SK-N-SH treated with all-trans-retinoic acid at 6 μM for 48 hours (cell line): ENCODE results near the gene CD40LG.

Experiments
- ATAC-seq: fragments of 200-7000 bp; cut with Tn5 transposase; 3 replicates; pipeline ENCODE4 v1.9.1; 2020; ENCODE audit warnings: mild to moderate bottlenecking, moderate library complexity
- ARNTL ChIP-seq: fragments of 450-650 bp; formaldehyde crosslinking; IDR thresholded peaks from 2 replicates; pipeline ENCODE4 v1.5.0; 2020; ENCODE audit warnings: low read depth, mild to moderate bottlenecking, moderate library complexity, borderline replicate concordance
- BACH2 ChIP-seq: fragments of 250-450 bp; sonication (Bioruptor Pico); IDR thresholded peaks from 2 replicates; pipeline ENCODE4 v1.9.0; 2021; ENCODE audit warnings: mild to moderate bottlenecking, borderline replicate concordance
- CSDC2 ChIP-seq: fragments of 250-450 bp; sonication (Bioruptor Pico); IDR thresholded peaks from 2 replicates; pipeline ENCODE4 v1.5.0; 2020; ENCODE audit warnings: mild to moderate bottlenecking, moderate library complexity
- ISL1 ChIP-seq: fragments of 250-450 bp; sonication (Bioruptor Pico); IDR thresholded peaks from 2 replicates; pipeline ENCODE4 v2.1.2; 2022; ENCODE audit warnings: mild to moderate bottlenecking, moderate library complexity
- OSR1 ChIP-seq: fragments of 250-450 bp; sonication (Bioruptor Pico); IDR thresholded peaks from 2 replicates; pipeline ENCODE4 v1.8.0; 2022; ENCODE audit warnings: moderate library complexity, mild to moderate bottlenecking, inconsistent platforms
- PPARA ChIP-seq: fragments of 250-450 bp; sonication (Bioruptor Pico); IDR thresholded peaks from 2 replicates; pipeline ENCODE4 v1.5.0; 2020; ENCODE audit warnings: mild to moderate bottlenecking, borderline replicate concordance
- RARB ChIP-seq: fragments of 250-450 bp; sonication (Bioruptor Pico); IDR thresholded peaks from 2 replicates; pipeline ENCODE4 v1.8.0; 2021; ENCODE audit warnings: mild to moderate bottlenecking, moderate library complexity
- SNAI2 ChIP-seq: fragments of 250-450 bp; sonication (Bioruptor Pico); IDR thresholded peaks from 2 replicates; pipeline ENCODE4 v1.5.0; 2020; ENCODE audit warnings: mild to moderate bottlenecking, moderate library complexity
- TCF4 ChIP-seq: fragments of 250-450 bp; sonication (Bioruptor Pico); IDR thresholded peaks from 2 replicates; pipeline ENCODE4 v1.8.0; 2021; ENCODE audit warnings: mild to moderate bottlenecking, moderate library complexity, borderline replicate concordance
- TOX ChIP-seq: fragments of 250-450 bp; sonication (Bioruptor Pico); IDR thresholded peaks from 2 replicates; pipeline ENCODE4 v1.8.0; 2021; ENCODE audit warnings: mild to moderate bottlenecking, moderate library complexity, borderline replicate concordance
- ZC3H10 ChIP-seq: fragments of 250-450 bp; sonication (Bioruptor Pico); IDR thresholded peaks from 2 replicates; pipeline ENCODE4 v1.5.1; 2021; ENCODE audit warnings: mild to moderate bottlenecking, moderate library complexity
- ZFP3 ChIP-seq: fragments of 250-450 bp; sonication (Bioruptor Pico); IDR thresholded peaks from 2 replicates; pipeline ENCODE4 v1.5.0; 2020; ENCODE audit warnings: mild to moderate bottlenecking, moderate library complexity
- ZFP30 ChIP-seq: fragments of 450-650 bp; formaldehyde crosslinking; IDR thresholded peaks from 2 replicates; pipeline ENCODE4 v1.5.0; 2022; ENCODE audit warnings: mild to moderate bottlenecking, moderate library complexity
- ZNF565 ChIP-seq: fragments of 450-650 bp; formaldehyde crosslinking; conservative IDR thresholded peaks from 2 replicates; pipeline ENCODE4 v1.5.0; 2020; ENCODE audit warnings: low read depth, mild to moderate bottlenecking, moderate library complexity
- ZNF8 ChIP-seq: fragments of 450-650 bp; formaldehyde crosslinking; IDR thresholded peaks from 2 replicates; pipeline ENCODE4 v1.5.0; 2020; ENCODE audit warnings: mild to moderate bottlenecking, moderate library complexity
- TF ChIP-seq, protein P1 (sequence below): fragments of 250-450 bp; sonication (Bioruptor Pico); IDR thresholded peaks from 2 replicates; pipeline ENCODE4 v1.8.0; 2021; ENCODE audit warnings: low read depth, mild to moderate bottlenecking, moderate library complexity, borderline replicate concordance
- TF ChIP-seq, protein P2 (sequence below): fragments of 250-450 bp; sonication (Bioruptor Pico); IDR thresholded peaks from 2 replicates; pipeline ENCODE4 v1.5.1; 2020; ENCODE audit warnings: low read depth, mild to moderate bottlenecking, moderate library complexity
- TF ChIP-seq, protein P3 (sequence below): fragments of 250-450 bp; sonication (Bioruptor Pico); IDR thresholded peaks from 2 replicates; pipeline ENCODE4 v1.5.0; 2020; ENCODE audit warnings: mild to moderate bottlenecking, moderate library complexity
- TF ChIP-seq, protein P4 (sequence below): fragments of 250-450 bp; sonication (Bioruptor Pico); IDR thresholded peaks from 2 replicates; pipeline ENCODE4 v1.5.1; 2021; ENCODE audit warnings: mild to moderate bottlenecking, moderate library complexity
- TF ChIP-seq, protein P5 (sequence below): fragments of 250-450 bp; sonication (Bioruptor Pico); IDR thresholded peaks from 2 replicates; pipeline ENCODE4 v1.8.0; 2020; ENCODE audit warnings: mild to moderate bottlenecking, moderate library complexity, borderline replicate concordance

Gene CD40LG

DNA sequence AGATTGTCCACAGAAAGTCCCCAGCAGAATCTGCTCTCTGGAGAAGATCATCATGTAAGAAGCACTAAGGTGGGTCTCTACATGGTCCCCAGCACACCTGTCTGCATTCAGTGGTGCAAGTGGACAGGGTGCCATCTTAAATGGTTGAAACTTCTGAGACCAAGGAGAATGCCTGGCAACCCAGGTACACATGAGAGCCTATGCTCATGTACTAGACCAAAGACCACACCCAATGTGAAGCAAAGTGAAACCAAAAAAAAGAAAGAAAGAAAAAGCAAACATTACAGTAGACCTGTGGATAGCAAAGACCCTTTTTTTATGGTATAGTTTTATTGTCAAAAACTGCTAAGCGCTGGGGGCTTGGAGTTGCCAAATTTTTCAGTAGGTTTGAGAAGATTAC is 15.0 kb downstream of the CD40LG start (continued):
- TF ChIP-seq, protein P1, sequence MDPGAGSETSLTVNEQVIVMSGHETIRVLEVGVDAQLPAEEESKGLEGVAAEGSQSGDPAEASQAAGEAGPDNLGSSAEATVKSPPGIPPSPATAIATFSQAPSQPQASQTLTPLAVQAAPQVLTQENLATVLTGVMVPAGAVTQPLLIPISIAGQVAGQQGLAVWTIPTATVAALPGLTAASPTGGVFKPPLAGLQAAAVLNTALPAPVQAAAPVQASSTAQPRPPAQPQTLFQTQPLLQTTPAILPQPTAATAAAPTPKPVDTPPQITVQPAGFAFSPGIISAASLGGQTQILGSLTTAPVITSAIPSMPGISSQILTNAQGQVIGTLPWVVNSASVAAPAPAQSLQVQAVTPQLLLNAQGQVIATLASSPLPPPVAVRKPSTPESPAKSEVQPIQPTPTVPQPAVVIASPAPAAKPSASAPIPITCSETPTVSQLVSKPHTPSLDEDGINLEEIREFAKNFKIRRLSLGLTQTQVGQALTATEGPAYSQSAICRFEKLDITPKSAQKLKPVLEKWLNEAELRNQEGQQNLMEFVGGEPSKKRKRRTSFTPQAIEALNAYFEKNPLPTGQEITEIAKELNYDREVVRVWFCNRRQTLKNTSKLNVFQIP (CRISPR knock-in tag) = no peak
- TF ChIP-seq ZFP30 (CRISPR knock-in tag) = no peak
- no peak for TF ChIP-seq TOX (CRISPR knock-in tag)
- TF ChIP-seq TCF4 = no peak

DNA sequence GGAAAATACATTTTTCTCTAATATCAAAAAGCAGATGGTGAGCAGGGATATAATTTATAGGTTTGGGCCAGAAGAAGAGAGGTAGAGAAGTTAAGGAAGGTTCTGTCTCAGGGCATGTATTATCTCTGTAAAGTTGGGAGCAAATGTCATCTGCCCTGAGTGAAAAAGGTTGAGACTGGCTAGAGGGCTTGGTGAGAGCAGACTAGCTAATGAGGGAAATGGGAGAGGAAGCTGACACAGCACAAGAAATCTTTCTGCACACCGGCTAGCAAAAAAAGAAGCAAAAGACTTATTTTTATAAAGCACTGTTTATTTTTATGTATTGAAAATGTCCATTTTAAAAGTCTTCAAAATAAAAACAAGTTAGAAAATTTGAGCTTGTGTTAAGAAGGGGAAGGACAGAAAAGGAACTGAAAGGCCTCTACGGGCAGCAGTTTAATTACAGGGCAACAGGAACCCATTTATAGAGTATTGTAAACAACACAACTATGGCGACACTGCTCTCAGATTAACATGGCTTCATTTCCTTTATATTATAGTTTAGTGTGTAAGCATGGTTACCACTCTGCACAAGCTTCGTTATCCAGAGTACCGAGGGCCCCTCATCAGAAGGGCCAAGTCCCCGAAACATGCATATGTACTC is 17.4 kb downstream of the CD40LG start:
- TF ChIP-seq ZC3H10 = no peak
- no peak for TF ChIP-seq ZNF8 (CRISPR knock-in tag)
- no peak for TF ChIP-seq TCF4
- no peak for TF ChIP-seq ZFP30 (CRISPR knock-in tag)
- TF ChIP-seq, protein P2, sequence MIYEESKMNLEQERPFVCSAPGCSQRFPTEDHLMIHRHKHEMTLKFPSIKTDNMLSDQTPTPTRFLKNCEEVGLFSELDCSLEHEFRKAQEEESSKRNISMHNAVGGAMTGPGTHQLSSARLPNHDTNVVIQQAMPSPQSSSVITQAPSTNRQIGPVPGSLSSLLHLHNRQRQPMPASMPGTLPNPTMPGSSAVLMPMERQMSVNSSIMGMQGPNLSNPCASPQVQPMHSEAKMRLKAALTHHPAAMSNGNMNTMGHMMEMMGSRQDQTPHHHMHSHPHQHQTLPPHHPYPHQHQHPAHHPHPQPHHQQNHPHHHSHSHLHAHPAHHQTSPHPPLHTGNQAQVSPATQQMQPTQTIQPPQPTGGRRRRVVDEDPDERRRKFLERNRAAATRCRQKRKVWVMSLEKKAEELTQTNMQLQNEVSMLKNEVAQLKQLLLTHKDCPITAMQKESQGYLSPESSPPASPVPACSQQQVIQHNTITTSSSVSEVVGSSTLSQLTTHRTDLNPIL (CRISPR knock-in tag) = no peak
- TF ChIP-seq ARNTL (CRISPR knock-in tag) = no peak
- TF ChIP-seq, protein P3, sequence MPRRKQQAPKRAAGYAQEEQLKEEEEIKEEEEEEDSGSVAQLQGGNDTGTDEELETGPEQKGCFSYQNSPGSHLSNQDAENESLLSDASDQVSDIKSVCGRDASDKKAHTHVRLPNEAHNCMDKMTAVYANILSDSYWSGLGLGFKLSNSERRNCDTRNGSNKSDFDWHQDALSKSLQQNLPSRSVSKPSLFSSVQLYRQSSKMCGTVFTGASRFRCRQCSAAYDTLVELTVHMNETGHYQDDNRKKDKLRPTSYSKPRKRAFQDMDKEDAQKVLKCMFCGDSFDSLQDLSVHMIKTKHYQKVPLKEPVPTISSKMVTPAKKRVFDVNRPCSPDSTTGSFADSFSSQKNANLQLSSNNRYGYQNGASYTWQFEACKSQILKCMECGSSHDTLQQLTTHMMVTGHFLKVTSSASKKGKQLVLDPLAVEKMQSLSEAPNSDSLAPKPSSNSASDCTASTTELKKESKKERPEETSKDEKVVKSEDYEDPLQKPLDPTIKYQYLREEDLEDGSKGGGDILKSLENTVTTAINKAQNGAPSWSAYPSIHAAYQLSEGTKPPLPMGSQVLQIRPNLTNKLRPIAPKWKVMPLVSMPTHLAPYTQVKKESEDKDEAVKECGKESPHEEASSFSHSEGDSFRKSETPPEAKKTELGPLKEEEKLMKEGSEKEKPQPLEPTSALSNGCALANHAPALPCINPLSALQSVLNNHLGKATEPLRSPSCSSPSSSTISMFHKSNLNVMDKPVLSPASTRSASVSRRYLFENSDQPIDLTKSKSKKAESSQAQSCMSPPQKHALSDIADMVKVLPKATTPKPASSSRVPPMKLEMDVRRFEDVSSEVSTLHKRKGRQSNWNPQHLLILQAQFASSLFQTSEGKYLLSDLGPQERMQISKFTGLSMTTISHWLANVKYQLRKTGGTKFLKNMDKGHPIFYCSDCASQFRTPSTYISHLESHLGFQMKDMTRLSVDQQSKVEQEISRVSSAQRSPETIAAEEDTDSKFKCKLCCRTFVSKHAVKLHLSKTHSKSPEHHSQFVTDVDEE (CRISPR knock-in tag) = no peak
- no peak for TF ChIP-seq PPARA
- no peak for TF ChIP-seq CSDC2 (CRISPR knock-in tag)
- TF ChIP-seq ZFP3 = no peak
- TF ChIP-seq, protein P4, sequence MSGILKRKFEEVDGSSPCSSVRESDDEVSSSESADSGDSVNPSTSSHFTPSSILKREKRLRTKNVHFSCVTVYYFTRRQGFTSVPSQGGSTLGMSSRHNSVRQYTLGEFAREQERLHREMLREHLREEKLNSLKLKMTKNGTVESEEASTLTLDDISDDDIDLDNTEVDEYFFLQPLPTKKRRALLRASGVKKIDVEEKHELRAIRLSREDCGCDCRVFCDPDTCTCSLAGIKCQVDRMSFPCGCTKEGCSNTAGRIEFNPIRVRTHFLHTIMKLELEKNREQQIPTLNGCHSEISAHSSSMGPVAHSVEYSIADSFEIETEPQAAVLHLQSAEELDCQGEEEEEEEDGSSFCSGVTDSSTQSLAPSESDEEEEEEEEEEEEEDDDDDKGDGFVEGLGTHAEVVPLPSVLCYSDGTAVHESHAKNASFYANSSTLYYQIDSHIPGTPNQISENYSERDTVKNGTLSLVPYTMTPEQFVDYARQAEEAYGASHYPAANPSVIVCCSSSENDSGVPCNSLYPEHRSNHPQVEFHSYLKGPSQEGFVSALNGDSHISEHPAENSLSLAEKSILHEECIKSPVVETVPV = no peak
- TF ChIP-seq SNAI2 (CRISPR knock-in tag) = no peak
- no peak for TF ChIP-seq ISL1
- TF ChIP-seq RARB (CRISPR knock-in tag) = no peak
- no peak for TF ChIP-seq BACH2
- TF ChIP-seq, protein P1 (CRISPR knock-in tag) = no peak
- TF ChIP-seq OSR1 = no peak
- ATAC-seq = no peak

DNA sequence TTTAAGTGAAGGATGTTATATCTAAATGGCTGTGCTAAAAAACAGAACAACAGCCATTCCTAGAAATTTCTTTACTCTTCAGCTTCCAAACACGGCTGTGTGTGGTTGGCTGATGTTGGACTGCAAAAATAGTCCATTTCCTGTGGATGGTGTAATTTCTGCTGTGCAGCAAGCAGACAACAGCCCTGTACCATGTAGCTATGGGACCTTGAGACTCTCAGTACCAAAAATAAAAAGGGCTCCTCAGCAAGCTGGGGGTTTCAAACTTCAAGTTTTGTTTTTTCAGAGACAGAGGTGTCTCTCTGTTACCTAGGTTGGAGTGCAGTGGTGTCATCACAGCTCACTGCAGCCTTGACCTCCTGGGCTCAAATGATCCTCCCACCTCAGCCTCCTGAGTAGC is 18.1 kb downstream of the CD40LG start:
- ATAC-seq = no peak

More for the DNA sequence above, 18.1 kb downstream of the CD40LG start:
- TF ChIP-seq, protein P5, sequence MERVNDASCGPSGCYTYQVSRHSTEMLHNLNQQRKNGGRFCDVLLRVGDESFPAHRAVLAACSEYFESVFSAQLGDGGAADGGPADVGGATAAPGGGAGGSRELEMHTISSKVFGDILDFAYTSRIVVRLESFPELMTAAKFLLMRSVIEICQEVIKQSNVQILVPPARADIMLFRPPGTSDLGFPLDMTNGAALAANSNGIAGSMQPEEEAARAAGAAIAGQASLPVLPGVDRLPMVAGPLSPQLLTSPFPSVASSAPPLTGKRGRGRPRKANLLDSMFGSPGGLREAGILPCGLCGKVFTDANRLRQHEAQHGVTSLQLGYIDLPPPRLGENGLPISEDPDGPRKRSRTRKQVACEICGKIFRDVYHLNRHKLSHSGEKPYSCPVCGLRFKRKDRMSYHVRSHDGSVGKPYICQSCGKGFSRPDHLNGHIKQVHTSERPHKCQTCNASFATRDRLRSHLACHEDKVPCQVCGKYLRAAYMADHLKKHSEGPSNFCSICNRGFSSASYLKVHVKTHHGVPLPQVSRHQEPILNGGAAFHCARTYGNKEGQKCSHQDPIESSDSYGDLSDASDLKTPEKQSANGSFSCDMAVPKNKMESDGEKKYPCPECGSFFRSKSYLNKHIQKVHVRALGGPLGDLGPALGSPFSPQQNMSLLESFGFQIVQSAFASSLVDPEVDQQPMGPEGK (CRISPR knock-in tag) = no peak
- no peak for TF ChIP-seq BACH2
- TF ChIP-seq ZNF565 = no peak
- no peak for TF ChIP-seq TOX (CRISPR knock-in tag)
